Stimulated activated naive CD8-positive, alpha-beta T cell treated with anti-CD3 and anti-CD28 coated beads, Interleukin-15, Interleukin-2, amounts not matched to agents 100 ng/mL and 50 ng/mL, for 24 hours (primary cell): ENCODE measurements around the gene HOXB8.

Experiments used
- H3K27ac Mint-ChIP-seq: one replicate; pipeline ENCODE4 v1.8.0; 2021; ENCODE audit warnings: mild to moderate bottlenecking, mixed read lengths
- H3K27me3 Mint-ChIP-seq: one replicate; pipeline ENCODE4 v1.8.0; 2021; ENCODE audit warnings: mixed read lengths
- H3K36me3 Mint-ChIP-seq: one replicate; pipeline ENCODE4 v1.8.0; 2021; ENCODE audit warnings: low read depth, mixed read lengths
- H3K4me1 Mint-ChIP-seq: one replicate; pipeline ENCODE4 v1.8.0; 2021; ENCODE audit warnings: low read depth, mixed read lengths
- H3K4me3 Mint-ChIP-seq: one replicate; pipeline ENCODE4 v1.8.0; 2021; ENCODE audit warnings: mild to moderate bottlenecking, mixed read lengths
- H3K9me3 Mint-ChIP-seq: one replicate; pipeline ENCODE4 v1.8.0; 2021; ENCODE audit warnings: mixed read lengths

Gene HOXB8

DNA sequence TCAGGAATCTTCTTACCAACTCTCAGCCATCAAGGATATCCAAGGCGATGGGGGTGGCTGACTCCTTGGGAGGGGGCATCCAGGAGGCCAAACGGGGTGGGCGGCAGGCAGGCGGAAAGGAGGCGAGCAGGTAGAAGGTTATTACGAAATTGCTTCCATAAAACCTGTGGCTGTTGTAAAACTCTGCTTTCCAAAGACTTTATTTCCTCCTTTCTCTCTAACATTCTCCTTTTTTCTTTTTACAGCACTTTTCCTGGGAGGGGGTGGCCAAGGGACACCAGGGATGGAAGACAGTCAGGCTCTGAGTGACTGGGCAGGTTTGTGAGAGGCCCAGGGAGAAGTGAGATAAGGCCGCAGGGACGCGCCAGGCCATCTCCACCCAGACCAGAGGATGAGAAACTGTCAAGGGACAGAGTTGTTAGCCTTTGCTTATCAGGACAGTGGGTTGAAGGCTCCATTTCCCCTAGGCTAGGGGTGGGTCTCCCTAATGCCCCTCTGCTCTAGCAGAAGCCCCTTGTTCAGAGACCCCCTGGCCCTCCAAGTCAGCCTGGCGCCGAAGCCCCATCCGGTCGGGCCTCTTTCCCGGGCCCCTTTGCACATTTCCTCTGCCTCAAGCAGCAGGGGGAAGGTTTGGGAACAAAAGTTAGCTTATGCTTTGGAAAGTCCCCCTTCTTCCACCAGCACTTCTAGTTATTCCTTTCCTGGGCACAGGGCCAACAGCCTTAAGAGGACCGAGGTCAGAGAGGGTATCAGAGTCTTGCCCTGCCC is 16.0 kb upstream of the HOXB8 start:
- peaks cover 4% of the 10 kb centered on the region for H3K36me3 Mint-ChIP-seq
- no peaks in the 10 kb centered on the region for H3K9me3 Mint-ChIP-seq
- H3K27ac Mint-ChIP-seq, result no peak overlapping the region
- peaks cover 21% of the 10 kb centered on the region for H3K4me1 Mint-ChIP-seq
- H3K4me3 Mint-ChIP-seq, result no peak overlapping the region
- peaks cover 92% of the 10 kb centered on the region for H3K27me3 Mint-ChIP-seq

DNA sequence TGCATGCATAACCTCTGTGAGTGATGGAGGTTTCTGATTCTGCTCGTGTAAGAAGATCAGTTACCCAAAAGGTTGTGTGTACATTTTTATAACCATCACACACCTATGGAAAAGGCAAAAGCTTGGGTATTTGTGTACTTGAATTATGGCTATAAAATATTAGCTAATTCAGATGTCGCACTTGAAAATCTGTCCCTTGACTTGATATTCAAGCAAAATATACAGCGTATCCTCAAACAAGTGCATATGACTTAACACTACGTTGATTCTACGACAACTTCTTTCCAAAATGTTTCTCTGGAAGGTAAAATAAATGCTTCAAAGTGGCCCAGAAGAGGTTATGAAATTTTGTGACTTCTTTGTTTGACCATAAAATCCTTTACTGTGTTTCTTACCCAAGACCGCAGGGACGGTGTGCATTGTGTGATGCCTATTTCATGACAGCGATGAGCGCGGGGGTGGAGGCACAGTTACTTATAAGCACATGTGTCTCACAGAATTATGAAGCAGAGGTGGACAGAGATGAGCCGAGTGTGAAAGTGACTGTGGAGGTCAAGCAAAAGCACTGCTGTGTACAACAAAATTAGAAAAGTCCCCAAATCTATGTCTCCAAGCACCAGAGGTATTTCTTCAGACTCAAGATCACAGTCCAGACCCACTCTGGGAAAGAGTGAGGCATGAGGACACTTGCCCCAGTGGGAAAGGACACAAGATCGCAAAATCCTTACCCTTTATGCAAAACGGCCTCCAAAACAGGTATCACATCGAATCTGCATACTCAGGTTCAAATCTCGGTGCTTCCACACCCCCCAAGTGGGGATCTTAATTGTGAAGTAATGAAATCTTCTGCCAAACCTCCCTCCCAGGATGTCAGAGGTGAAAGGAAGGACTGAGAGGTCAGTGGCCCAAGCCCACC is 15.2 kb upstream of the HOXB8 start:
- H3K27ac Mint-ChIP-seq, result no peak overlapping the region
- H3K4me1 Mint-ChIP-seq, result peaks cover 26% of the 10 kb centered on the region
- peaks cover 4% of the 10 kb centered on the region for H3K36me3 Mint-ChIP-seq
- peaks cover 88% of the 10 kb centered on the region for H3K27me3 Mint-ChIP-seq
- H3K9me3 Mint-ChIP-seq, result no peaks in the 10 kb centered on the region
- H3K4me3 Mint-ChIP-seq, result no peak overlapping the region

DNA sequence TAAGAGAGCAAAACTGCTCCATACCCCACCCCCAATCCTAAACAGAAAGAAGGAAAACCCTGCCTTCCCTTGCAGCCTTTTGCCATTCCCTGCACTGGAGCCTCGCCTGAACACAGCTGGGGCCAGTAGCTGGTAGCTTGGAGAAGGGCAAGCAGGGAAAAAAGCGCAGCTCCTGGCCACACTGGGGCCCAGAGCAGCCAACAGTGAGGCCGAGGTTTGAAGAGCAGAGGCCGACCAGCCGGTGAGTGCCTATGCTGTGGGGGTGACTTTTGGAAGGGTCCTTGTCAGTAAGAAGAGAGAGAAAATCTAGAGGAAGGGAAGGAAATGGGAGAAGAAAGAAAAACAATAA is 14.3 kb upstream of the HOXB8 start:
- Mint-ChIP-seq H3K27ac (no peak overlapping the region), H3K4me3 (no peak overlapping the region), H3K27me3 (peaks cover 82% of the 10 kb centered on the region), H3K4me1 (peaks cover 21% of the 10 kb centered on the region), H3K9me3 (no peaks in the 10 kb centered on the region), H3K36me3 (peaks cover 4% of the 10 kb centered on the region)

DNA sequence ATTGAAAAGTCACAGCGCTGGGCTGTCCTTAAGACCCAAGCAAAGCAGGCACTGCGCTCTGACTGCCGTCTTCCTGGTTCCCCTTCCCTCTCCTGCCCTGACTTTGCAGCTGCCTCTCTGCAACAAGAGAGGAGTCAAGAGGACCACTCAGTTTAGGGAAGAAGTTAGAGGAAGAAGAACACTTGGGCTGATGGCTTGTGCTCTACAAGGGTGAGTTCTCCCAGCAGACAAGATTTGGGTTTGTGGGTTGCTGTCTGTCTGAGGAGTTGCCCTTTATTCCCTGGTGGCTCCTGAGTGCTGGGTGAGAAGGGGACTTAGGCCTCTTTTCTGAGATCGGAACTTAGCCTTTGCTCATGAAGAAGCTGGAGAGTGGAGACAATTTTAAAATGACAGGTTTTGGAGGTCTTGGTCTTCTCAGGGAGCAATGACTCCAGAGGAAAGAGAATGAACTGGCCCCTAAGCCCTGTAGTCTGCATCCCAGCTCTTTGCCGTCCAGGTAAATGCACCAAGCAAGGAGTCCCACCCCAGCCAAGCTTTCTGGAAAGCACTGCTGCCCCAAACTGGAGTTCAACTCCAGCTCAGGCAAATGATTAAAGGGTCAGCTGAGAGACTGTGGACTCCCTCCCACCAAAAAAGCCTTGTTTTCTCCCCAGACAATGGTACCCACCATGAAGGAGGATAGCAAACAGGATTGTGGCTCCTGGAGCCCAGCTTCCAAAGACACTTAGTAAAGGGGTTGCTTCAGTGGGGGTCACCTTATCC is 13.7 kb upstream of the HOXB8 start:
- Mint-ChIP-seq H3K9me3 (no peaks in the 10 kb centered on the region), H3K27ac (no peak overlapping the region), H3K27me3 (peaks cover 83% of the 10 kb centered on the region), H3K4me1 (peaks cover 21% of the 10 kb centered on the region), H3K4me3 (no peak overlapping the region), H3K36me3 (peaks cover 4% of the 10 kb centered on the region)

DNA sequence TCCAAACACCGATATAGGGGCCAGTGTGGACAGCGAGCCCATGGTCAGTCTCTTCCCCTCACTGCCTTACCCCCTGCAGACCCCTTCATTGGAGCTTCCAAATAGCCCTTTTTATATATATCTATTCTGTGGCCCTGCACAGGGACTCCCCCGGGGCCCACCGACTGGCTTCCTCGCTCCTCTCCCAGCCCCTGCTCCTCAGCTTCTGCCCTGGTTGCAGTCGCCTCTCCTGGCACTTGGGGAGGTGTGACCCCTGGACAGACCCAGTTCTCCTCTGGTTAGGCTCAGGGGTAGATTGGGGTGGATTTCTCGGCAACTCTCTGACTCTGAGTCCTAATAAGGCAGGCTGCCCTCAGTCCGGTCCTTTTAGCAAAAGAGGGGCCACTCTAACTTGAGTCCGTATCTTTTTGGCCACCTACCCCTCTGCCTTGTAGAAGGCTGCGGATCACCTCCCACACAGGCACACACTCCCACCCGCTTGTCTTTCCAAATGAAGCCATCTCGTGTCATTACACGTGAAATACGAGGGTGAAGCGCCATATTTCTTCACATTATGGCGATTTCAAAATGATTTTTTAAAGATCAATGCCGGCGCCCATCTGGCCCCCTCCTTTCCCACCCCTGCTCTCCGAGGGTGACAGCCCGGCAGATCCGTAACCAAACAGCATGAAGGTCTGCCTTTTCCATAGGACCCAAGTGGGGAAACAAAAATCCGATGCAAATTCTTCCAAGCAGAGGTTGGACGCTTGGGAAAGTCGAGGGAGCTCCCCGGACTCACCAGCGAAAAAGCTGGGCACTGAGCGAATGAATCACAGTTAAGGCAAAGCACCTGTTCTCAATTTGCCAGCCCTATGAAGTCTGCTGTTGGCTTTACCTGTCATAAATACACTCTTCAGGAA is 12.8 kb upstream of the HOXB8 start:
- no peak overlapping the region for H3K27ac Mint-ChIP-seq
- H3K4me3 Mint-ChIP-seq, result no peak overlapping the region

DNA sequence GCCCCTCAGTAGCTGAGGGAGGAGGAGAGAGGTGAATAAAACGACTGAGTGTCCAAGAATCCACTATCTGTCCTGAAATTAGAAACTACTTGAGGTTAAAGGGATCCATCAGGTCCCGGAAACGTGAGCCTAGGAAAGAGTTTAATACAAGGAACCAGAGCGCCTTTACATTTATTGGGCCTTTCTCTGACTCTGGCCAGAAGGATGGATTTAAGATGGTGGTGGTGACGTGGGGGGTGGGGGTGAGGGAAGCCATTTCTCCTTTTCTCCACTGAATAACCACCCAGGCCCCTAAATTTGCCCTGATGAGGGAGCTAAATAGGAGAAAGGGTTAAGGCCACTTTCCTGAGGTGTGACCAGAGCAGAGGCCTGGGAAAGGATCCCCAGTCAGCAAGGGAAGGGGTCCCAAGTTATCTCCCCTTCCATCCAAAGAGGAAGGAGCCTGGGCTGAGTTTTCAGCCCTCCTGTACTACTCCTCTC is 12.1 kb upstream of the HOXB8 start:
- no peaks in the 10 kb centered on the region for H3K9me3 Mint-ChIP-seq
- H3K4me3 Mint-ChIP-seq, result peak overlapping the region; percentile 83
- no peak overlapping the region for H3K27ac Mint-ChIP-seq
- H3K4me1 Mint-ChIP-seq, result peaks cover 14% of the 10 kb centered on the region
- peaks cover 85% of the 10 kb centered on the region for H3K27me3 Mint-ChIP-seq
- no peaks in the 10 kb centered on the region for H3K36me3 Mint-ChIP-seq

More for the DNA sequence above, 12.8 kb upstream of the HOXB8 start:
- peaks cover 16% of the 10 kb centered on the region for H3K4me1 Mint-ChIP-seq
- no peaks in the 10 kb centered on the region for H3K9me3 Mint-ChIP-seq
- peaks cover 85% of the 10 kb centered on the region for H3K27me3 Mint-ChIP-seq
- H3K36me3 Mint-ChIP-seq, result peaks cover 2% of the 10 kb centered on the region

DNA sequence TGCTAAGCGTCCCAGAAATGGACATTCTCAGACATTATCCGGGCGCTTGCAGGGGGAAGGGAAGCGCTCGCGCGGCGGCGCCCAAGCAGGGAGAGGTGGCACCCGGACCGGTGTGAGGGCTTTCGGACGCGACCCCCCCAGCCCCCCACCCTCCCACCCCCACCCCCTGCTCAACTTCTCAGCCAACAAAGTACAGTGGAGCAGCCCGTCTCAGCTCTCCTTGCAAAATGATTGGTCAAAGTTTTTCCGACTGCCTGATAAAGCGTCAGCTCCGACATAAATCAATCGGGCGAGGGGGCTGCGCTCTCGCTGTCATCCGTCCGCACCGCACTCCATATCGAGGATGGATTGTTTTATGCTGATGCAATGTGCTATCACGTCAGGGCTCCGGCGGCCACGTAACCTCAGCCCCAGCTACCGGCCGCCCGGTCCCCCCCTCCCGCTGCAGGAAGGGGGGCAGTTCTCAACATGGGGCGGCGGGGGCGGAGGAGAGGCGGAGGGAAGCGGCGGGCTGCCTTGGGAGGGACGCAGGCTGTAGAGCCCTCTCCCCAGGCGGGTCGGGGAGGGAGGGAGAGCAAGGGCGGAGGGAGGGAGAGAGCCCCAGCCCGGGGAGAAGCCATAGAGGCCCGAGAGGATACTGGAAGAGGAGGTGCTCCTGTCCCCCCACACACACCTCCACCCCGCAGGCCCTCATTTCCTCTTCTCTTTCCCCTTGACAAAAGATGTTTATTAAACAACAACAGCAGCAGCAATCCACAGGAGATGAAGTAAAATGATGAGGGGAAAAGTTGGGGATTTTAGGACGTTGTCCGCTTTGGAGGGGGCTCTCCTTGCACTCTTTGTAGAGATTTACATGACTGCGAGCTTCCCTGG is 11.4 kb upstream of the HOXB8 start, which contains the start of gene HOXB9:
Gene HOXB9 (minus strand): TSS at position 114 of the 873 bp plus-strand sequence. CDS start 89 bp downstream, at position 25.
- H3K4me3 Mint-ChIP-seq, result peak within 1 kb of the TSS; percentile 83
- peaks cover 85% of the 10 kb centered on the region for H3K27me3 Mint-ChIP-seq
- H3K36me3 Mint-ChIP-seq, result no peaks in the 10 kb centered on the region
- H3K27ac Mint-ChIP-seq, result peak within 1 kb of the TSS; percentile 89
- no peaks in the 10 kb centered on the region for H3K9me3 Mint-ChIP-seq
- H3K4me1 Mint-ChIP-seq, result peaks cover 14% of the 10 kb centered on the region

DNA sequence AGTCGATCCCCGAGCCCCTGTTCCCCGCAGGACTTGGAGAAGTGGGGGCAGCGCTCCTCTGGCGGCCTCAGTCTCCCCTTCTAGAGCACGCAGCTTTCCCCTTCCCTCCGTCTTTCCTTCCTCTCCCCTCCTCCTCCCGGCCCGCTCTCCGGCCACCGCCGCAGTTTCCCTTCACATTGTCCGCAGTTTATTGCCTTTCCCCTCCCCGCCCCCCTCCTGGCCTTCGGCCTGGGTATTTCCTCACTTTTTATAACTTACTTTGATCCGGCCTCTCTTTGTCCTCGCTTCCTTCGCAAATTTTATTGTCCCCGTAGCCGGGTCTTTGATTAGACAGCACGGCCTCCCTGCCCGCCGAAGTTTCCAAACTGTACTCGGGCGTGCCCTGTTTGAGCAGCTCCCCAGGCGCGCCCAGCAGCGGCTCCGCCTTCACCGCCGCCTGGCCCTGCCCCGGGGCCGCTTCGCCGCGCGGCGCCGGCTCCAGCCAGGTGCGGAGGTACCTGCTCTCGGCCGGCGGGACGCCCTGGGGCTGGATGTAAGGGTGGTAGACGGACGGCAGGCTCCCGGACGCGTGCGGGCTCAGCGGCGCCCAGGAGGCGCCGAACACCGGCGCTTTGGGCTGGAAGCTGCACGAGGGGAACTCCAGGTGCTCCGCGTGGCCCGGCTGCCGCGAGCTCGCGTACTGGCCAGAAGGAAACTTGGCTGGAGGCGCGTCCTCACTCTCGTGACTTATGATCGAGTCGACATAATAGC is 10.6 kb upstream of the HOXB8 start:
- H3K9me3 Mint-ChIP-seq, result no peaks in the 10 kb centered on the region
- H3K27ac Mint-ChIP-seq, result no peak overlapping the region
- H3K36me3 Mint-ChIP-seq, result no peaks in the 10 kb centered on the region
- H3K4me3 Mint-ChIP-seq, result peak overlapping the region; percentile 83
- H3K4me1 Mint-ChIP-seq, result peaks cover 14% of the 10 kb centered on the region
- peaks cover 84% of the 10 kb centered on the region for H3K27me3 Mint-ChIP-seq

DNA sequence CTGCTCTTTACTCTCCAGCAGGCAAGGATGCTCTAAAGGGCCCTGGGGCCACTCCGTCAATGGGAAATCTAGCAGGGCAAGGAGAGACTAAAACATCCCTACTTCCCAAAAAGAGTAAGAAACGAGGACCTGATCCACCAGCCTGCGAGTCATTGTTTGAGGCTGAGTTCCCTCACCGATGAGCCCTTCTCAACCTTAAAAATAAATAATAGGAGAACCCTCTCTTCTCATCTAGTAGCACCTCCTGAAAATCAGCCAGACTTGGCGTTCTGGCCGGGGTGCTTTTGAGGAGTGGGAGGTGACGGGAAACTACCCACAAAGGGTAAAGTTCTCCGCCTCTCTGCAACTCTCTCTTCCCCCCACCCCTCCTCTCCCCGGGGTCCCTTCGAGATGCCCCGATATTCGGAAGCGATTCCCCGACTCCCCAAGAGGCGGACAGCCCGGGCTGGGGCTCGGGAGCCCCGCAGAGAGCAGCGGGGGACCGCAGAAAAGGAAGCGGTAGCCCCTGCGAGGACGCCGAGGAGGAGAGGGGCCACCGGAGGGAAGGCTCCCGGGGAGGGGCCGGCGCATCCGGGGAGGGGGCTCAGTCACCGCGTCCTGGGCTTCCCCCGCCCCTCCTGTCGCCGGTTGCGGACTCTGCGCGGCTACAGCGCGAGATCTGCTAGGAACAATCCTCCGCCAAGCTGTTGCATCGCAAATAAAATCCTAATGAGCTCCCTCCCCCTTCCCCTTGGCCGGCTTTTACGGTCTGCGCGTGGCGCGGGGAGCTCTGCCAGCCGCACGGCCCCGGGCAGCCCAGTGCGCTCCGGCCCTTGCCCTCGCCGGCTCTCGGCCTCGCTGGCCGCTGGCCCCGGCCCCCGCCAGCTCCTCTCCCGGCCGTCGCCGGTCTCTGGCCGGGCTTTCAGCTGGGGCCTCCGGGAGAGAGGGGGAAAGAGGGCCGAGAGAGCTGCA is 9.7 kb upstream of the HOXB8 start:
- Mint-ChIP-seq H3K4me3 (peak overlapping the region; percentile 83), H3K36me3 (no peaks in the 10 kb centered on the region), H3K9me3 (no peaks in the 10 kb centered on the region), H3K27ac (no peak overlapping the region), H3K4me1 (peaks cover 14% of the 10 kb centered on the region), H3K27me3 (peaks cover 80% of the 10 kb centered on the region)

DNA sequence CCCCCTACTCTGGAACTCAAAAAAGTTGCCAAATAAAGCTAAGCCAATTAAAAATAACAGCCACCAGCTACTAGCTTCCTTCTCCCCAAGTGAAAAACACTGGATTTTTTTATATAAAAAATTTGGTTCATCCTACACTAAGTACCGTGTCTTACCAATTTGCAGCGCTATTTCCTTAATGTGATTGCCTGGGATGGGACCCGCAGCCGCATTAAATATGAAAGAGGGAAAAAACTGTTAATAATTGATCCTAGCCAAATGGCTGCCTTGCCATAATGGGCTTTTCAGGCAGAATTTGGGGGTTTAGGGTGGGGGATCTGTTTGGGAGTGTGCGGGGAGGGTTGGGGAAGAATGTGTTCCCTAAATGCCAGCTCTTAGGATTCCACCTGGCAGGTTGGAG is 9.0 kb upstream of the HOXB8 start:
- peaks cover 19% of the 10 kb centered on the region for H3K4me1 Mint-ChIP-seq
- no peaks in the 10 kb centered on the region for H3K36me3 Mint-ChIP-seq
- H3K27me3 Mint-ChIP-seq, result peaks cover 80% of the 10 kb centered on the region
- H3K27ac Mint-ChIP-seq, result no peak overlapping the region
- peak overlapping the region; percentile 35 for H3K4me3 Mint-ChIP-seq
- no peaks in the 10 kb centered on the region for H3K9me3 Mint-ChIP-seq

DNA sequence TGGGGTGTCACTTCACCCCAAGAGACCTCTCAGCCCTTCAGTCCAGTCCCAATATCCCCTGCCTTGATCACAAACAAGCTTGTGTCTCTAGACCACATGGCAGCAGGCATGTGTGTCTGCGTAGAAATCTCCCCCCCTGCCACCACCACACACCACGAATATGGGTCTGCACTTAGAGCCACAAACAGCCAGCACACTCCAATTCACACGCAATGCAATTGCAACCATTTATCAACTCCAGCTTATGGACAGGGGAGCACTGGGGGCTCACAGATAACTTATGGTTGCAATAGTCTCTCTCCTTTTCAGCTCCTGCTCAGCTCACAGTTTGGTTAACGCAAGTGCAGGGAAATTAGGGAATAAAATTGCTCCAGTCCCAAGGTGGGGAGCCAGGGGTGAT is 8.5 kb upstream of the HOXB8 start:
- Mint-ChIP-seq H3K4me3 (no peak overlapping the region), H3K4me1 (peaks cover 24% of the 10 kb centered on the region), H3K27ac (no peak overlapping the region), H3K27me3 (peaks cover 80% of the 10 kb centered on the region), H3K36me3 (no peaks in the 10 kb centered on the region), H3K9me3 (no peaks in the 10 kb centered on the region)

DNA sequence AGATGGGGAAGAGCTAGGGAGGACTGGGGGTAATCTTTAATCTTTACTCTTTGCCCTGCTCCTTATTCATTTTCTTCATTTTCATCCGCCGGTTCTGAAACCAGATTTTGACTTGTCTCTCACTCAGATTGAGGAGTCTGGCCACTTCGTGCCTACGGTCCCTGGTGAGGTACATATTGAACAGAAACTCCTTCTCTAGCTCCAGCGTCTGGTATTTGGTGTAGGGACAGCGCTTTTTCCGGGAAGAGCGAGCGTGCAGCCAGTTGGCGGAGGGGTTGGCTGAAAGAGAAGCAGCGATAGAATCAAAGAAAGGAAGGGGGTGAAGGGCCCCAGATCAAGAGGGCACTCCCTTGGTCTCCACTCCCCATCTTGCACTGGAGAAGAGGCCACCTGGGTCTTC is 7.8 kb upstream of the HOXB8 start:
- Mint-ChIP-seq H3K9me3 (no peaks in the 10 kb centered on the region), H3K27me3 (peaks cover 80% of the 10 kb centered on the region), H3K36me3 (no peaks in the 10 kb centered on the region), H3K27ac (no peak overlapping the region), H3K4me1 (peaks cover 30% of the 10 kb centered on the region), H3K4me3 (no peak overlapping the region)
